Keratinocyte (primary cell): ENCODE results near the gene MAP6D1.

Experiments used
- EZH2 ChIP-seq: IDR thresholded peaks from one replicate; pipeline ENCODE4 v1.6.1; 2012; ENCODE audit warnings: inconsistent platforms, mild to moderate bottlenecking, low read length, moderate library complexity
- TF ChIP-seq, protein P1 (sequence below), 3 experiments: IDR thresholded peaks in 1 of 3; conservative IDR thresholded peaks in 1 of 3; optimal IDR thresholded peaks in 1 of 3; 2 replicates in 2 of 3; 3 replicates in 1 of 3; pipeline versions ENCODE3 to v1.5.1; 2011; ENCODE audit warnings: low read length in 3 of 3, mild to moderate bottlenecking in 3 of 3, moderate library complexity in 2 of 3, control low read depth in 1 of 3, inconsistent platforms in 1 of 3; ENCODE audit not compliant: insufficient read depth in 2 of 3; ENCODE audit errors: extremely low read depth in 1 of 3

DNA sequence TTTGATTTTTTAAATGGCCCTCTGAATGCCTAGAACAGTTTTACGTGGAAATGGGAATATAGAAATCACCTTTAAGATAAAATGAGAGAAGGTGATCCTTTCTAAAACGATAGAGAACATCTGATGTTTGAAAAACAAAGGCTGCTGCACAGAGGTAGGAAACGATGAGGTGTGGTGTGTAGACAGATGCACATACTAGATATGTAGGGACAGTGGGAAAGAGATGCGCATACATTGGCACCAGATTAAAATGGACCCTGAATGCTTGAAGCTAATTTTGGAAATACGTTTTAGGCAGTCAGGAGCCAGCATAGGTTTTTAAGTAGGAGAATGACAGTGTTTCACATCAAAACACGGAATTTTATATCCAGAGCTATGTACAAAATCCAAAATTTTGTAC, 29.0 kb downstream of the MAP6D1 start:
- TF ChIP-seq, protein P1, sequence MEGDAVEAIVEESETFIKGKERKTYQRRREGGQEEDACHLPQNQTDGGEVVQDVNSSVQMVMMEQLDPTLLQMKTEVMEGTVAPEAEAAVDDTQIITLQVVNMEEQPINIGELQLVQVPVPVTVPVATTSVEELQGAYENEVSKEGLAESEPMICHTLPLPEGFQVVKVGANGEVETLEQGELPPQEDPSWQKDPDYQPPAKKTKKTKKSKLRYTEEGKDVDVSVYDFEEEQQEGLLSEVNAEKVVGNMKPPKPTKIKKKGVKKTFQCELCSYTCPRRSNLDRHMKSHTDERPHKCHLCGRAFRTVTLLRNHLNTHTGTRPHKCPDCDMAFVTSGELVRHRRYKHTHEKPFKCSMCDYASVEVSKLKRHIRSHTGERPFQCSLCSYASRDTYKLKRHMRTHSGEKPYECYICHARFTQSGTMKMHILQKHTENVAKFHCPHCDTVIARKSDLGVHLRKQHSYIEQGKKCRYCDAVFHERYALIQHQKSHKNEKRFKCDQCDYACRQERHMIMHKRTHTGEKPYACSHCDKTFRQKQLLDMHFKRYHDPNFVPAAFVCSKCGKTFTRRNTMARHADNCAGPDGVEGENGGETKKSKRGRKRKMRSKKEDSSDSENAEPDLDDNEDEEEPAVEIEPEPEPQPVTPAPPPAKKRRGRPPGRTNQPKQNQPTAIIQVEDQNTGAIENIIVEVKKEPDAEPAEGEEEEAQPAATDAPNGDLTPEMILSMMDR (optimal IDR thresholded peaks at IDR 0.05 in 1 of 3, IDR thresholded peaks at IDR 0.05 in 1 of 3, conservative IDR thresholded peaks at IDR 0.05 in 1 of 3; ENCODE audit: extremely low read depth in 1 of 3, insufficient read depth in 2 of 3, low read length in 3 of 3), result no peak
- TF ChIP-seq EZH2, result no peak
